Amygdala (tissue), 56 donors: ENCODE results near the gene ITGBL1.
A peak's percentile ranks its signal among the peaks of the same experiment; 100 is the strongest.

ENCODE experiments used
- DNase-seq, 56 donors: peaks; one replicate each; lab custom pipeline; 2025; lab: John Stamatoyannopoulos, UW

Gene ITGBL1

DNA sequence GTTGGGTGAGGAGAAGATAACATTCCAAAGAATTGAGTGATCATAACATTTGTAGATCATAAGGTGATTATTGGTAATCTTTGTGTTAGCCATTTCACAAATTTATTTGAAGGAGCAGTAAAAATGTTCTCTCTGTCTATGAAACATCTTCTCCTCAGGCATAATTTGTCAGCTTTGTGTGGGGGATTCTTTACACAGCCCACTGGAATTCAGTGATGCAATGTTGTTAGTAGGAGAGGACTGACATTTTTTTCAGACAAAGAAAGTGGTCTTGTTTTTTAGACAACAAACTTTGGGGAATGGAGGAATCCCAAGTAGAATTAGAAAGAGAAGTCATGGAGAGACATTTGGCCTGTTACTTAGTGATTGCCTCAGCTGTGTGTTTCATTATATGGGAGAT, 100.3 kb downstream of the ITGBL1 start:
- no peak for DNase-seq

DNA sequence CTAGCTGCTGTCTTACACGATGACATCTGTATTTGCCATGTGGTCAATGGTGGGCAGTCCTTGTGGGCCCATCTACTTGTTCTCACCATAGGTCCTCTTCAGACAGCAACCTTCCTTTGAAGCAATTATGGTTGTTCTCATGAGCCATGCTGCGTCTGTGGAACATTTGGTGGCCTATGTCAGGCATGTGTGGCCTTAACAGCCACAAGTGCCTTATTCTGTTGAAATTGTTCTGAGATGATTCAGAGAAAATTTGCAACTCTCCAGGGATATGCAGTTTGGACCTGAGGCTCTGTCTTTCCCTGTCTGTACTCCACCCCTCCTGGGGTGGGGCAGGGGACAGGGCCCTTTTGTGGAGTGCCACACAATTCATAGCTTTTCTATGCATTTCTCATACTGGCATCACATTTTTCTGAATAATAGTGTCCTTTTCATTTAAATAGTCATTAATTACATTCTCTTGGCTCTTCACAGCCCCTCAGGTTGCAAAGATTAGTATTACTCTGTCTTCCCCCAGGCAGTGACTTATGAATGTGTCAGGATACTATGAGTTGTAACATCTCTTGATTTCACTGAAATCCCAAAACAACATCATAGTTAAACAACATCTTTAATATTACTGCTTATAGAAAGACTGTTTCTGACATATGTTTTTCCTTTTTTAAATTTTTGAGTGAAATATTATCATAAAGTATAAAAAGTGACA, 102.1 kb downstream of the ITGBL1 start:
- no peak for DNase-seq

DNA sequence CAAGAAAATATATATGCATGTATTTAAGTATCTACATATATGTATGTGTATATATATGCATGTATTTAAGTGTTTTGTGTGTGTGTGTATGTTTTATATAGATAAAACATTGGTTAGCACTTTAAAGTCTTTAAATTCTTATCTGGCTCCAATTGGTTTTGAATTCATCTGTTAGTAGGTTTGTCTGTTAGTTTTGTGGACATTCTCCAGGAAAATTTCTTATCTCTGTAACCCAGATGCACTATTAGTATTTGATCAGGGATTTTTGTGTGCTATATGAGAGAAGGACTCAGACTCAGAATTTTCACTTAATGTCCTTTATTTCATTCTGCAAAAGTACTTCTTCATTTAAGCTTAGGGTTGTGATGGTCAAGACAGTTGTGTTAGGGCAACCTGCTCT, 103.1 kb downstream of the ITGBL1 start:
- DNase-seq = no peak

DNA sequence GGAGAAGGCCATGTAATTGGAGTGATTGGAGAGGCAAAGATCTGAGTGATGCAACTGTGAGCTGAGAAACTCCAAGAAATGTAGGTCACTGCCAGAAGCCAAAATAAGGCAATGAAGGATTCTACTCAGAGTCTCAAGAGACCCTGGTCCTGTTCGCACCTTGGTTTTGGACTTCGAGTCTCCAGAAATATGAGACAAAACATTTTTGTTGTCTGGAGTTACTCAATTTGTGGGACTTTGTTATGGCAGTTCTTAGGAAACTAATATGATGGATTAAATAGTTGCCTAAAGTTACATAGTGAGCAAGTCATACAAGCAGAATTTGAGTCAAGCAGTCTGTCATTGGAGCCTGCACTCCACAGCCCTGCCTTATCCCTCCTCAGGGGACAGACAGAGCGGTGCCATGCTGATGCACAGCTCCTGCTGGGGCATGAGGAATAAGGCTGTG, 104.2 kb downstream of the ITGBL1 start:
- DNase-seq = no peak

DNA sequence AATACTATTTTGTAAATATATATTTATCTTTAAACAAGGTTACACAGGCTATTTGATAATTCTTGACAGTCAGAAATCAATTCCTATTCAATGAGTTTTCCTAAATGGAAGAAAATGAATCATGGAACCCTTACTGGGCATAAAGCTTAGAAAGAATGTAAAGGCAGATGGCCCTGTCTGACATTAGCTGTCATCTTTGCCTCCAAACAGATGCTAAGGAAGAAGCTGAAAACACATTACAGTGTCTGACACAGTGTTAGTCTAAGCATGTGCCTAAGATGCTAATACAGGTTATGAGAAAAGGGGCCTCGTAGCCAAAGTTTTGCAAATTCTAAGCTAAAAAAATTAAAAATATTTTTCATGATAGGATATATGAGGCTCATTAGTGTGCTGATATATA, 112.8 kb downstream of the ITGBL1 start:
- DNase-seq = no peak

DNA sequence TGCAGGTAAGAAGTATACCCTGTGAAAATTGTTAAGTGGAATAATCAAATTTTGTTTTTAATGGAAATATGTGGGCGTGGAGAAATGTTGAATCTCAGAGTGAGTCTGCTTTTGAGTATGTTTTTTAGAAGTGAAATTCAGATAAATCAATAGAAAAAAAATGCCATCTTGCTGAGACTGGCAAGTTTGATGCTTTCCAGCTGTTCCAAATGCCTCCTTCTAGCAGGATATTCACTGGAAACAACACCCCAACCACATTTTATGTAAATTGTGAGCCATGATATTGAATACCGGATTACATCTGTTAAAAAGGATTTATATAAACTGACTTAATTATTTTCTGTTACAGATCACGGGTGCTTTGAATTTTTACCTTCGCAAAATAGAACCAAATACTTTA, 115.4 kb downstream of the ITGBL1 start:
- no peak for DNase-seq

DNA sequence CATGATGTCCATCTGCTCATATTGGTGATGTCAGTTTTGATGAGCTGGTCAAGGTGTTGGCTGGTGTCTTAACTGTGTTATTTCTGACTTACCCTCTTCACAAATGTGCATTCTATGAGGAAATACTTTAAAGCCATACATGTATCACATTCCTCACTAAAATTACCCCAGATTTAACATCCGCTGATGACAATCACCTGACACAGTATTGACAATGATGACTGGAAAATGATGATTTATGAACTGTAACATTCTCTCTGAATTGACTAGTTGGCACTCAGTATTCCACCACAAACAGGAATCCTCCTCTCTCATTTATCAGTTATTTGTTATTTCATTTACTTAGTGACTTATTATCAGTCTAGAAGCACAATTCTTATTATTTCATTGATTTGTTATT, 117.3 kb downstream of the ITGBL1 start:
- DNase-seq = no peak

DNA sequence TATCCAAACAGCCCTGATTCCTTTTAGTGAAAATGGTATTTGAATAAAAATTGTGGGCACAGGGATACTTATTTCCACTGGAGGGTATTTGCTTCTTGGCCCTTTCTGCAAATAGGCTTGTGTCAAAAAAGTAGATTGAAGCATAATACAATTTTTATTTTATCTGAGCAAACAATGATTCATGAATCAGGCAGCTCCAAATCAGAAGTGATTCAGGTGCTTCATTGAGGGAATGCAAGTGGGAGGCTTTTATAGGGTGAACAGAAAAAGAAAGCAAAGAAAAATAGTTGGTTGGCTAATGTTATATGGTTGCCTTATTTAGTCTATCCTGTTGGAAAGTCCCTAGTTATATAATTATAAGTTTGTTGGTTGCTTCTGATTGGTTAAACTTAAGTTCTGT, 117.9 kb downstream of the ITGBL1 start:
- no peak for DNase-seq

DNA sequence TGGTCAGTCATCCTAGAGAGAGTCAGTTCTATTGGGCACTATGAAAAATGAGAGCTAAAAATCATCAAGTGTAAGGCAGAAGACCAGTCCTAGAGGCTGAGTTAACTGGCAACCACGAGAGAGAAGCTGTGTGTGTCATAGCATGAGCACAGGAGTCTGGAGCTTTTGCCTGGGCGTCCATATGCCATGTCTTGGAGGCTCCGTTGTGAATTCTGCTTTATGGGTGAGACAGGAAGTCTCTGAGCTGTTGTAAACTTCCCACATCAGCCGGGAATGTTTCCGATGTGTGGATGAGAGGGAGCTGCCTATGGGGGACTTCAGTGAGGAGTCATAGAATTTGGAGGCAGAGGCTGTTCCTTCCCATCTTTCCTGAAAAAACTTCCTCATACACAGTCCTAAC, 120.0 kb downstream of the ITGBL1 start:
- DNase-seq = no peak

DNA sequence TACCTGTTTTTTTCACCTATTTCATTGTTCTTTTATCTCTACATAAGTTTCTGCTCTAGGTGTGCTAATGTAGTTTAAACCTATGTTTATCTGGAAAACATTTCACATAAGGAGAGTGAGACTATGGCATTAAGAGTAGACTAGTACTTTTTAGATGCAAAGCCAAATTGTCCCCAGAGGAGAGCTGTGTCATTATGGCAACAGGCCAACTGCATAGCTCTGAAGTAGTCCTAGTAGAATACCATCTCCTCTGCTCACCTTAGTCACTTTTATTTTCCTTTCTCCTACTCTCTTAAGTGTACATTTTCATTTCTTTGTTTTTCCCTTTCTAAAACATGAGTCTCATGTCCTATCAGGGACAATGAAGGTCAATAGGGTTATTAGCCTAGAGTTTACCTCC, 123.1 kb downstream of the ITGBL1 start:
- no peak for DNase-seq

DNA sequence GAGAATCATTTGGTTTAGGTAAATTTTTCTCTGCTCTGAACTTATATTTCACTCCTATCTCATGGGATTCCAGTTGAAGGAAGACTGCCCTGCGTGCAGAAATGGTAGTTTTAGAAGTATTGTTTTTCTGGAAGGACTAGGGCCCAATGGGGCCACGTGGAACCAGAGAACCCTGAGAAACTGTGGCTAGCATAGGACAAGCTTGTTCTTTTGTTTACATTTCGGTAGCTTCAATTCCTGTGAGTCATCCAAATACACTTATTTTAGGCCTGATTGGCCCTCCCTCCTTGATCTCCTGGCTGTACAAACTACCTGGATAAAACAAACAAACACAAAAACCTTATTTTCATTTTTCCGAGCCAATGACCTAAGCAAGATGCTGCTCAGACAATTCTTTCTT, 124.0 kb downstream of the ITGBL1 start:
- DNase-seq = no peak

DNA sequence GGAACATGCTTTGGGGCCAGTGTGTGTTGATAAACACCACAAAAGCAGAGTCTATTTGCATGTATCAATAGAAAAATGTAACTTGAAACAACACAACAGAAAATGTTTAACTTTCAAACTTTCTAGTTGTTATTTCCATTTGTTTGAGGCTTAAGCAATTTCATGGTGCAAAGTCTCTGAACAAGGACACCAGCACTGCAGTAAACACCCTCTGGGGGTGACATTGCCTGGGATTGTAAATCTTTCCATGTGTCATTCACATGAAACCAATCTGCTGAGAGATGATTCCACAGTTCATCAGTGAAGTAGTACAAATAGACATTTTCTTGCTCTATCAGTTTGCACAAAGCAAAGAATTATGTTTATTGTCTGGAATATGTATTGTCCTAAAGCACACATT, 124.5 kb downstream of the ITGBL1 start:
- no peak for DNase-seq

DNA sequence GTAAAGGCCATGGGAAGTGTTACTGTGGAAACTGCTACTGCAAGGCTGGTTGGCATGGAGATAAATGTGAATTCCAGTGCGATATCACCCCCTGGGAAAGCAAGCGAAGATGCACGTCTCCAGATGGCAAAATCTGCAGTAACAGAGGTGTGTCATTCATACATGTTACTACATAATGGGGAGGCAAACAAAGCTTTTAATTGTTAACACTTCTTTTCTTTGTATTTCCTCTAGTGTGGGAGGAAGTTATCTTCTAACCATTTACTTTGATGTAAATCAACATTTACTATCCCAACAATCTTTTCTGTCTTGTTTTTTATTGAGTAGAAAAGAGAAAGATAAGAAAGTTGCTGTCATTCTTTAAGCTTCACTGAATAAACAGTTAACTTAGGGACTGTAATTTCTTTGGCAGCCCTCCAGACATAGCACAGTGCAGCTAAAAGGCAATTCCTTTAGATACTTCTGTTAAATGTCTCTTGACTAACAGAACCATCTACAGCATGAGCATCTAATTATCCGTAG, 126.9 kb downstream of the ITGBL1 start:
- DNase-seq = peak in 8 of 56 donors; percentile 2 to 37 (median 8)

DNA sequence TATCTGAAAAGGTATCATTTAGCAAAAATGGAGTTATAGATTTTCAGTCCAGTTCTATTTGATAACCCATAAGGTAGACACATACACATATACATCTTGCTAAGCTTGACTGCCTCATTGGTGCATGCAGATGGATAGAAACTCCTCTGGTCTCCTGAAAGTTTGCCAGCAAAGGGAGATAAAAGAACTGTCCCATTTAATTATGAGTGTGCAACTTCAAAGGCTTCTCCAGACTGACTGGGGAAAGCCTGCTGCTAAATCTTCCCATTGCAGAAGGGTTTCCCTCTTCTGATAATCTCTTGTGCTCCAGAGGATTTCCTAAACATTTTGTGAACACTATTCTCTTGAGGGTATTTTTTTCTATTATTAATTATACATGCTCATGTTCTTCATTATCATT, 131.9 kb downstream of the ITGBL1 start:
- DNase-seq = no peak

DNA sequence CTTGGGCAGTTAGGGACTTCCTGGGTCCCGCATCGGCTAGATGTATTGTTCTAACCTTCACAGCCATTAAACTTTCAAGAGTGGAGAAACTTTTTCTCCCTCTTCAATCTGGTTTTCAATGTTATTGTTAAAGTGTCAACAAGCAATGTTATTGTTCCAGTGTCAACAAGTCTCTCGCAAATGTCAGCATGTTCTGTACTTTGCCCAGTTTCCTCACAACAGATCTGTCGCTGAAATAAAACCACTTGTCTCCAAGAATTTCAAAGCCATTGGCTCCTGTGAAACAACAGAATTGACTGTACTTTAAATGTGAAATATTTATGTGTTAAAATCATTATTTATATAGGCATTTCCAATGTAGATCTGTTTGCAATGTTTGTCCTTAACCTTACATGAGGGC, 138.0 kb downstream of the ITGBL1 start:
- no peak for DNase-seq

DNA sequence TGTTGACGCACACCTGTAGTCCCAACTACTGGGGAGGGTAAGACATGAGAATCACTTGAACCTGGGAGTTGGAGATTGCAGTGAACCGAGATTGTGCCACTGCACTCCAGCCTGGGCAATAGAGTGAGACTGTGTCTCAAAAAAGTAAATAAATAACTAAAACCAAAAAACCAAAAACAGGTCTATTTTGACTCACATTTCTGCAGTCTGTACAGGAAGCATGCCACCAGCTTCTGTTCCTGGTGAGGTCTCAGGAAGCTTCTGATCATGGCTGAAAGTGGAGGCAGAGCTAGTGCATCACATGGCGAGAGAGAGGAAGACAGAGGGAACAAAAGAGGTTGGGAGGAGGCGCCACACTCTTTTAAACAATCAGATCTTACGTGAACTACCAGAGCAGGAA, 142.5 kb downstream of the ITGBL1 start:
- no peak for DNase-seq

DNA sequence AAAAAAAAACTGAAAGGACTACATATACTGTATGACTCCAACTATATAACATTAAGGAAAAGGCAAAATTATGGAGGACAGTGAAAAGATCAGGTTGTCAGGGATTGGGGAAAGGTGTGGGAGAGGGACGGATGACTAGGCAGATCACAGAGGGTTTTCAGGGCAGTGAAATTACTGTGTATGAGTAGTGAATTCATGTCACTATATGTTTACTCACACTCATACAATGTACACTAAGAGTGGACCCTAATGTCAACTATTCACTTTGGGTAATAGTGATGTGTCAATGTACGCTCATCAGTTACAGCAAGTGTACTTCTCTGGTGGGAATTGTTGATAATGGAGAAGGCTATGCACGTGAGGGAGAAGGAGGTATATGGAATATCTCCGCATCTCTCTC, 144.3 kb downstream of the ITGBL1 start:
- DNase-seq = no peak

DNA sequence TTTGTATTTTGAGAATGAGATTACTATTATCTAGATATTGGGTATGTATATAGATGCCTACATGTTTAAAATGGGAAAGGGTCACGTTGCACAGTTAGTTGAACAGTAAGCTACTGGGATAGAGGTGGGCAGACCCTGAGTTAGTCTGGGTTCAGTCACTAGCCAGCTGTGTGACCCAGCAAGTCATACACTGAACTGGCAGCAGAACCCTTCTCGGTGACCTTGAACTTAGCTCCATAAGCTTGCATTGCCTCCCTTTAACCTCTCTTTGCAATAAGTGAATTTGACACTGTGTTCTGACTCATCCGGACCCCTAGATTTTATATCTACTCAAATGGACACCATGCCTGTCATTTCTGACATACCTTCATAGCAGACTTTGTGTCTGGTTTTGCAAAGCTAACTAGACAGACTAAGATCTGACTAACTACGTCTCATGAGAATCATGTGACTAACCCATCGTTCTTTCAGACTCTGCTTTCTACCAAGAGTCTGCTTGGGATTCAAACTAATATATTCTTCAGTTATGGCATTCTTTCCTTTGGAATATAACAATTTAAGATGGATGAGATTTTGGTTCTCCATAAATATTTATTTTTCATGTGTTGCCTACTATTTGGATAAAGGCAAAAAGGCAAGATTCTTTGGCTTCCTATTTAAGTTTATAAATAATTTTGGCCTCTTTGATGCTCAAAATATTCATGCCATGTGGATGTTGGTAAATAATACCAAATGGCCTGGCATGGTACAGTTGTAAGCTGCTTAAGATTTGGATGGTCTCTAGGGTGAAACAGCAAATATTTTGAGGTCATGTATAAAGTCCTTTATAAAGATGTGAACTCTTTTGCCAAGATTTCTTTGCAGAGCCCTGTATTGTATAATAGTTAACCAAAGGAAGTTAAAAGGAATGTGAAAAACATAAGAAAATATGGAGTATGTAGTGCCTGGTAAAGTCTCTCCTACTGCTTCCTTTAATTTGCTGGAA, 159.3 kb downstream of the ITGBL1 start:
- DNase-seq = no peak

DNA sequence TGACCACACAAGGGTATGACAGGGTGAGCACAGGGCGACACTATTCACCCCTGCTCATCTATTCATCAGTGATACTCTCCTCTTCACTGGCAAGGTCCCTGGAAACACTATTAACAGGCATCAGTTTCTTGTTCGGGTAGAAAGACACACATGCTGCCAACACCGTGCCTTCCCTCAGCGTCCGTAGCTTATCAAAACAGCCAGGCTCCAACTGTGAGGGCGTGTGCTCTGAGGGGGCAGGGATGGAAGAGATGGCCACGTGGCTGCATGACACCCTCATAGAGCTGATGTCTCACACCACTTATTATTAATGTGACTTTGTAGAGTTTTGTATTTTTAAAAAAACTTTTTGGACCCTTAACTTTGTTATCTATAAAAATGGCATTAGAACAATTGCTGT, 160.3 kb downstream of the ITGBL1 start:
- DNase-seq = no peak

DNA sequence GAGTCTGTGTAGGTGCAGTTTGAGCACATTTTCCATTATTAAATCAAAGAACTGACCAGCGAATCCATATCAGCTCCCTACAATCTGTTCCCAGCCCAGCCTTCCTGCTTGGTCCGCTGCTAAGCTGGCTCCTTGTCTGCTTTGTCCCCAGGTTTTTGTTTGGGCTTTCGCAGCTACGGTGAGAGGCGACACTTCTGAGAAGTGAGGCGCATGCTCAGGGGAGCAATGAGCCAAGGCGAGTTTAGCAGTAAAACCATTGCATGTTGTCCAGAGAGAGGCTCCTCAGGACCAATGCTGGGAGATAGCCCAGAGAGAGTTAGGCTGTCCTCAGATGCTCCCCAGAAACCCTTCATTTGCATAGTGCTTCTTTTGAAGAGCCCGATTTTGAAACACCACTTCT, 162.0 kb downstream of the ITGBL1 start:
- no peak for DNase-seq

DNA sequence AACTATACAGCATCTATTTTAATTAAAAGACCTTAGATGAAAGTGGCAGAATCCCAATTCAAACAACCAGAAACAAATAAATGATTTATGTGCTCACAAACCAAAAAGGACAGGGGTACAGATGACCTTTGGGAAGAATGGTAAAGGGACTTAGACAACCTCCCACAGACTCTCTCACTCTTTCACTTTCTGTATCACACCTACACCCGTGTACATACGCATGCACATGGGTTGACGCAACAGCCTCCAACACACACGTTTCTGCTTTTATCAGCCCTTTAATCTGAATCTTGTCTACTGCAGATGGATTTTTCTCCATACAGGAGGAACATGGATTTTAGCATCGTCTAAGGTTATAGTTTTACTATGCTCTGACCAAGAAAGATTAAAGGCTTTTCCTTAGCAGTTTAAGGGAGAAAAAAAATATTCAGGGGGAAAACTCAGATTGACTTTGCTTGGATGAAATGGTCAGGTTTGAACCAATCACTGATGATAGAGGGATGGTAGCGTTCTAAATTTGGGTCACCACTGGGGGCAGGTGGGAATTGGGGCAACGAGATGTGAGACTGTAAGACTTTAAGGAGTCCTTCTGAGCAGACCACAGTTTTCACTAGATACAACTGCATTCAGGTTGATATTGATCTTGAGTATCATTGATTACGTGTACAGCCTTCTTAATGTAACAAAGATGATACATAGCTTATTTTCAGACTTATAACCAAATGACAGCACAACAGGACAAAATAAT, 166.1 kb downstream of the ITGBL1 start:
- no peak for DNase-seq
